A549 (cell line): ENCODE results near the gene LCN15. TPM values are rescaled to one million over a fixed set of nuclear protein-coding genes. Genes with fewer than 3 reads are reported as not detected.

Source experiments
- ATAC-seq, 2 experiments: fragments of 200-7000 bp in 1 of 2; fragments of >200 bp in 1 of 2; cut with Nextera tagmentation in 1 of 2; cut with Tn5 transposase in 1 of 2; 3 replicates each; pipeline versions ENCODE4 v1.8.0 to v1.9.1; 2018 to 2020; ENCODE audit warnings: mild to moderate bottlenecking in 1 of 2, moderate library complexity in 1 of 2
- CTCF ChIA-PET: fragments of 300-600 bp; sonication (Branson Sonifier 250); formaldehyde crosslinking; extraction: SDS; loops from one replicate; lab custom pipeline; 2021; ENCODE audit warnings: antibody characterized with exemption, inconsistent platforms; lab: Yijun Ruan, JAX
- POLR2A ChIA-PET: fragments of 350-600 bp; formaldehyde crosslinking; extraction: SDS; loops from one replicate; lab custom pipeline; 2021; ENCODE audit warnings: antibody characterized with exemption, inconsistent platforms; lab: Yijun Ruan, JAX
- DNase-seq, 2 experiments: peaks; one replicate each; pipeline versions ENCODE4 v3.0.0 to v3.0.0-alpha.2; 2011 to 2016; ENCODE audit warnings: low read depth in 1 of 2, low spot score in 1 of 2
- FAIRE-seq: peaks from 2 replicates; lab custom pipeline; 2011; peaks lifted over from hg19 to GRCh38; lab: Jason Lieb, UNC
- H3K27ac ChIP-seq, 2 experiments: fragments of >200 bp; sonication (Bioruptor Twin); formaldehyde crosslinking; 3 replicates each; pipeline ENCODE4 v1.5.1; 2016 to 2017
- H3K4me1 ChIP-seq: fragments of >200 bp; sonication (Bioruptor Twin); formaldehyde crosslinking; 3 replicates; pipeline ENCODE4 v1.6.1; 2016
- H3K4me2 ChIP-seq: fragments of >200 bp; sonication (Bioruptor Twin); formaldehyde crosslinking; 3 replicates; pipeline ENCODE4 v1.6.1; 2016
- H3K4me3 ChIP-seq: fragments of >200 bp; sonication (Bioruptor Twin); formaldehyde crosslinking; 3 replicates; pipeline ENCODE4 v1.5.1; 2016
- H3K9me3 ChIP-seq: fragments of >200 bp; sonication (Bioruptor Twin); formaldehyde crosslinking; 3 replicates; pipeline ENCODE4 v1.6.1; 2016
- CBX2 ChIP-seq: fragments of 200-600 bp; sonication (generic); IDR thresholded peaks from 2 replicates; pipeline ENCODE4 v1.6.1; 2016; ENCODE audit warnings: low read depth, mild to moderate bottlenecking, borderline replicate concordance
- CBX8 ChIP-seq: fragments of 200-600 bp; sonication (generic); IDR thresholded peaks from 2 replicates; pipeline ENCODE4 v1.6.1; 2016
- CEBPB ChIP-seq, 2 experiments: fragments of >200 bp in 1 of 2; sonication (Bioruptor Twin) in 1 of 2; formaldehyde crosslinking in 1 of 2; IDR thresholded peaks; 2 replicates each; pipeline ENCODE4 v1.6.1; 2012 to 2016
- EHMT2 ChIP-seq: fragments of 200-600 bp; sonication (generic); IDR thresholded peaks from 2 replicates; pipeline ENCODE4 v1.6.1; 2016; ENCODE audit warnings: antibody characterized with exemption, low read depth, mild to moderate bottlenecking, moderate library complexity
- HOXA7 ChIP-seq: fragments of 250-450 bp; sonication (Bioruptor Pico); IDR thresholded peaks from 2 replicates; pipeline ENCODE4 v1.5.0; 2020; ENCODE audit warnings: mild to moderate bottlenecking, moderate library complexity
- KDM1A ChIP-seq: fragments of 200-600 bp; sonication (generic); IDR thresholded peaks from 2 replicates; pipeline ENCODE4 v1.6.1; 2016; ENCODE audit warnings: low read depth, mild to moderate bottlenecking
- MYC ChIP-seq: IDR thresholded peaks from 2 replicates; pipeline ENCODE4 v1.6.1; 2012; ENCODE audit warnings: mild to moderate bottlenecking, inconsistent platforms, low read length, improper control_type of control experiment, borderline replicate concordance
- POLR2AphosphoS2 ChIP-seq: conservative IDR thresholded peaks from 2 replicates; pipeline ENCODE4 v1.6.1; 2012; ENCODE audit warnings: low read length, improper control_type of control experiment, inconsistent platforms
- RARB ChIP-seq: fragments of 250-450 bp; sonication (Bioruptor Pico); IDR thresholded peaks from 2 replicates; pipeline ENCODE4 v1.8.0; 2021; ENCODE audit warnings: mild to moderate bottlenecking, moderate library complexity
- RNF2 ChIP-seq: fragments of 200-600 bp; sonication (generic); IDR thresholded peaks from 2 replicates; pipeline ENCODE4 v1.6.1; 2016; ENCODE audit warnings: low read depth, mild to moderate bottlenecking, antibody characterized with exemption, moderate library complexity, borderline replicate concordance
- SREBF2 ChIP-seq: fragments of 450-650 bp; IDR thresholded peaks from 2 replicates; pipeline ENCODE4 v1.6.1; 2014; ENCODE audit warnings: mild to moderate bottlenecking, moderate library complexity
- TP53 ChIP-seq: fragments of 250-450 bp; sonication (Bioruptor Pico); IDR thresholded peaks from 2 replicates; pipeline ENCODE4 v1.5.0; 2021; ENCODE audit warnings: mild to moderate bottlenecking, moderate library complexity
- ZSCAN20 ChIP-seq: fragments of 250-450 bp; sonication (Bioruptor Pico); IDR thresholded peaks from 2 replicates; pipeline ENCODE4 v1.8.0; 2022; ENCODE audit warnings: mild to moderate bottlenecking, moderate library complexity
- WGBS: methylation state at CpG from one replicate; pipeline ENCODE4 v1.1.6; 2017; ENCODE audit errors: missing lambda C conversion rate; 5-methylcytosine and 5-hydroxymethylcytosine counted together
- polyA plus RNA-seq, 4 experiments: library from polyadenylated mRNA; depleted of rRNA in 3 of 4; stranded (reverse); fragments of >200 nt; fragmentation: RNase III in 1 of 4; extraction: RNeasy Plus Mini Kit Qiagen cat#74134 plus additional on column Dnase treatment in 1 of 4; gene quantifications; 2 replicates in 3 of 4; 3 replicates in 1 of 4; pipeline ENCODE4 v1.2.3, GENCODE V29; 2011 to 2017
- TF ChIP-seq, protein P1 (sequence below): fragments of >200 bp; sonication (Bioruptor Twin); formaldehyde crosslinking; IDR thresholded peaks from 3 replicates; pipeline ENCODE4 v1.5.1; 2016
- TF ChIP-seq, protein P2 (sequence below): IDR thresholded peaks from 2 replicates; pipeline ENCODE4 v1.6.1; 2012
- TF ChIP-seq, protein P3 (sequence below): IDR thresholded peaks from 2 replicates; pipeline ENCODE4 v1.6.1; 2012

The LCN15 gene
- polyA plus RNA-seq, 2 of the 4 experiments (the other 2 are of a cell fraction), result 0.09 to 0.10 TPM

DNA sequence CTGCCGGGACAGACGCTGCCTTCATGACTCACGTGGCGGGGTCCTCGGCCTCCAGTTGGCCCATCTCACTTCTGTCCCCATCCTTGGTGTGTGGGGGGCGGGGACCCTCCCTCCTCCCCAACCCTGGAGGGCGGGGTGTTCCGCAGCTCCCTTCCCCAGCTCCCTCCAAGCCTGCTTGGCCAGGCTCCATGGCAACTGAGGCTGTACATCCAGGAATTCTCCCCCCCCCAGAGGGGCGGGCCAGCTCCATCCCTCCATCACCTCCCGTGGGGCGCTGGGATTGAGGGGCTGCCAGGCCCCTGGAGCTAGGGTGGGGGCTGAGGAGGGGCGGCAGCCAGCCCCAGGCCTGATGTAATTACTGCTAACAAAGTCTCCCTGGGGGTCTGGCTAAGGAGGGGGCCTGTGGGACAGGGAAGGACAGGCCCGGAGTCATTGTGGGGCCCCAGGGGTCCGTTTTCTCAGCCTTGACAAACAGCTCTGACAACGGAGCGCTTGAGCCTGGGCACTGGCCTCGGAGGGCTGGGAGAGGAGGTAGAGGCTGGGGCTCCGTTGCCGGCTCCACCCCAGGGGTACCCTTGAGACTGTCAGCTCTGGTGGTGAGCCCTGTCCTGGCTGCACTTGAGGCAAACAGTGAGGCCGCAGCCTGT, 43.9 kb downstream of the LCN15 start:
- TF ChIP-seq MYC, result no peak
- no peak for TF ChIP-seq SREBF2
- no peak for TF ChIP-seq EHMT2
- TF ChIP-seq, protein P1, sequence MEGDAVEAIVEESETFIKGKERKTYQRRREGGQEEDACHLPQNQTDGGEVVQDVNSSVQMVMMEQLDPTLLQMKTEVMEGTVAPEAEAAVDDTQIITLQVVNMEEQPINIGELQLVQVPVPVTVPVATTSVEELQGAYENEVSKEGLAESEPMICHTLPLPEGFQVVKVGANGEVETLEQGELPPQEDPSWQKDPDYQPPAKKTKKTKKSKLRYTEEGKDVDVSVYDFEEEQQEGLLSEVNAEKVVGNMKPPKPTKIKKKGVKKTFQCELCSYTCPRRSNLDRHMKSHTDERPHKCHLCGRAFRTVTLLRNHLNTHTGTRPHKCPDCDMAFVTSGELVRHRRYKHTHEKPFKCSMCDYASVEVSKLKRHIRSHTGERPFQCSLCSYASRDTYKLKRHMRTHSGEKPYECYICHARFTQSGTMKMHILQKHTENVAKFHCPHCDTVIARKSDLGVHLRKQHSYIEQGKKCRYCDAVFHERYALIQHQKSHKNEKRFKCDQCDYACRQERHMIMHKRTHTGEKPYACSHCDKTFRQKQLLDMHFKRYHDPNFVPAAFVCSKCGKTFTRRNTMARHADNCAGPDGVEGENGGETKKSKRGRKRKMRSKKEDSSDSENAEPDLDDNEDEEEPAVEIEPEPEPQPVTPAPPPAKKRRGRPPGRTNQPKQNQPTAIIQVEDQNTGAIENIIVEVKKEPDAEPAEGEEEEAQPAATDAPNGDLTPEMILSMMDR, result no peak
- TF ChIP-seq ZSCAN20 (CRISPR knock-in tag), result no peak
- no peak for TF ChIP-seq KDM1A
- no peak for TF ChIP-seq CBX8
- FAIRE-seq (no peak), DNase-seq (no peak), ATAC-seq (peak; percentile 4 to 12; a peak in 3 of 6 replicates)
- POLR2A ChIA-PET, result interaction anchor here (2.0 kb wide), 1 partner anchor 8 kb away, joined by 17 read pairs; no protein-coding TSS in a partner anchor
- peaks cover 63% of the 10 kb centered on the region for H3K4me1 ChIP-seq
- no peak overlapping the region for H3K27ac ChIP-seq
- CTCF ChIA-PET, result interaction anchor here (0.7 to 4.7 kb wide), 6 partner anchors 9 to 50 kb away, joined by 3 to 25 read pairs (median 3); no protein-coding TSS in a partner anchor
- no peak overlapping the region for H3K4me2 ChIP-seq
- H3K9me3 ChIP-seq, result no peaks in the 10 kb centered on the region
- WGBS, result 73% methylated on average over 19 of the region's 20 CpGs
- H3K4me3 ChIP-seq, result no peak overlapping the region

DNA sequence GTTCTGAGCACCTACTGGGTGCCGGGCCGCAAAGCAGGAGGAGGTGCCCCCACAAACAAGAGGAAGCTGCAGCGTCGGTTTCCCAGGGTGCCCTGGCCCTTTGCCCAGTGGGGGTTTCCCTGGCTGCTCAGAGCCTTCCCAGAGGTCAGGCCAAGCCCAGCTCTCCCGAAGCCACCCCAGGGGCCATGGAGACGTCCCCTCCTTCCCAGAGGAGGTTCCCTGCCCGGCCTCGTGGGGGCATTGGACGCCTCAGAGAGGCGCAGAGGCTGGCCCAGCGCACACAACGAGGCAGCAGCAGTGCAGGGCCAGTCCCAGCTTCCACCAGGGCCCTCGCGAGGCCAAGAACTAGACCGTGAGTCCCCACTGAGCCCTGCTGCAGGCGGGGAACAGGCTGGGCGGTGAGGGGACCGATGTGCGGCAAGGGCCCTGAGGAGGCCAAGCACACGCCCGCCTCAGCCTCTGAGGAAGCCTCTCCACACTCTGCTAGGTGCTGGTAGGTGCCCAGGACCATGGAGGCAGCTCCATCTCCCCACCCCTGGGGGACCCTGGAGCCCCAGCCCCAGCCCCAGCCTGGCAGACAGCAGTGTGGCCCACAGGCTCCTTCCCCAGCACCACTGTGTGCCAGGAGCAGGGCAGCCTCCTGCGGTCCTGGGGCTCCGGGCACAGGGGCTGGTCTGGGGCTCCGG, 45.0 kb downstream of the LCN15 start:
- Histone ChIP-seq H3K4me2 (no peak overlapping the region), H3K27ac (peak overlapping the region in 1 of 2 experiments; percentile 40; a peak in 3 of 6 replicates), H3K4me3 (no peak overlapping the region), H3K4me1 (peaks cover 54% of the 10 kb centered on the region), H3K9me3 (no peaks in the 10 kb centered on the region)
- ATAC-seq, result peak; percentile 32 to 56
- ChIA-PET CTCF (interaction anchor here (0.8 to 4.7 kb wide), 5 partner anchors 10 to 48 kb away, joined by 3 to 25 read pairs (median 5); no protein-coding TSS in a partner anchor), POLR2A (interaction anchor here (0.6 to 2.0 kb wide), 3 partner anchors 9 to 231 kb away, joined by 3 to 17 read pairs (median 3); no protein-coding TSS in a partner anchor)
- peak in 1 of 2 experiments; percentile 50 for DNase-seq
- FAIRE-seq, result no peak
- TF ChIP-seq TP53 (CRISPR knock-in tag) (no peak), POLR2AphosphoS2 (no peak), HOXA7 (CRISPR knock-in tag) (no peak), ZSCAN20 (CRISPR knock-in tag) (no peak), CBX2 (no peak), RARB (CRISPR knock-in tag) (no peak), CEBPB (IDR thresholded peaks at IDR 0.05) (no peak)
- TF ChIP-seq, protein P2, sequence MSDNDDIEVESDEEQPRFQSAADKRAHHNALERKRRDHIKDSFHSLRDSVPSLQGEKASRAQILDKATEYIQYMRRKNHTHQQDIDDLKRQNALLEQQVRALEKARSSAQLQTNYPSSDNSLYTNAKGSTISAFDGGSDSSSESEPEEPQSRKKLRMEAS, result no peak
- WGBS, result 47% methylated on average over 12 of the region's 24 CpGs

DNA sequence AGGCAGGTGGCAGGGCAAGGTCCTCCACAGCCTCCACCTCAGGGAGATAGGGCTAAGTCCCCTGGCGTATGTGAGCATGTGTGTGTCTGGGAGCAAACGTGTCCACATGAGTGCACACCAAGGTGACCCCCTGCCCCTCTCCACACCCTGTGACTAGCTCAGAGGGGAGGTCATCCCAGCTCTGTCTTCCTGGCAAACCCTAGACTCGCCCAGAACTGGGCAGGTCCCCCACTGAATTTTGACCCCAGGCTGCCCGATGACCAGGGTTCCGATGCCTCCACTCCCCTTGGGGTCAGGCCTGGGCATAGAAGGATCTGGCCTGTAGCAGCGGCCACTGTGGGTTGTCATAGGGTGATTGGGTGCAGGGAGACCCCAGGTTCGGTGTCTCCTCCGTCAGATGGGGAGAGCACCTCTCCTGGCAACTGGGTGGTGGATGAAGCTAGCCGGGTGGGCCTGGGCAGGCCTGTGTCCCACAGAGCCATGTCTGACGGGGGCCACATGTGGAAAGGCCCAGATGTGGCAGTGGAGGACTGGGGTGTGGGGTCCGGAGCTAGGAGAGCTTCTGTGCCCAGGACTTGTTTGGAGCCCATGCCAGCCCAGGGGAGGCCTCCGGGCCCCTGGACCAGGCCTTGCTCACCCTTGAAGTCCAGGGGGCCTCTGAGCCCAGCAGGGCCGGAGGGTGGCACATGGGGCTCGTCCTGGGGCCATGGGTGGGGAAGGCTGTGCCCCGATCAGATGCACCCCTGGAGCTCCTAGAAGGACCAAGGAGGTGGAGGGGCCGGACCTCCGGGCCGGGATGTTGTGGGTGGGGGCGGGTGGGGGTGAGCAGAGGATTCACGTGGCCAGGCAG, 45.7 kb downstream of the LCN15 start:
- no peak for DNase-seq
- Histone ChIP-seq H3K9me3 (no peaks in the 10 kb centered on the region), H3K27ac (peak overlapping the region in 1 of 2 experiments; percentile 40; a peak in 3 of 6 replicates), H3K4me1 (peaks cover 54% of the 10 kb centered on the region), H3K4me2 (no peak overlapping the region), H3K4me3 (no peak overlapping the region)
- ATAC-seq, result no peak
- CTCF ChIA-PET, result interaction anchor here (0.8 to 4.7 kb wide), 5 partner anchors 11 to 47 kb away, joined by 3 to 25 read pairs (median 5); no protein-coding TSS in a partner anchor
- no peak for FAIRE-seq
- TF ChIP-seq, protein P3, sequence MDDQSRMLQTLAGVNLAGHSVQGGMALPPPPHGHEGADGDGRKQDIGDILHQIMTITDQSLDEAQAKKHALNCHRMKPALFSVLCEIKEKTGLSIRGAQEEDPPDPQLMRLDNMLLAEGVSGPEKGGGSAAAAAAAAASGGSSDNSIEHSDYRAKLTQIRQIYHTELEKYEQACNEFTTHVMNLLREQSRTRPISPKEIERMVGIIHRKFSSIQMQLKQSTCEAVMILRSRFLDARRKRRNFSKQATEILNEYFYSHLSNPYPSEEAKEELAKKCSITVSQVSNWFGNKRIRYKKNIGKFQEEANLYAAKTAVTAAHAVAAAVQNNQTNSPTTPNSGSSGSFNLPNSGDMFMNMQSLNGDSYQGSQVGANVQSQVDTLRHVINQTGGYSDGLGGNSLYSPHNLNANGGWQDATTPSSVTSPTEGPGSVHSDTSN, result no peak
- no peak for TF ChIP-seq CBX2
- TF ChIP-seq RNF2, result no peak
- WGBS, result 91% methylated on average over 8 of the region's 20 CpGs
- POLR2A ChIA-PET, result interaction anchor here (0.6 to 2.0 kb wide), 3 partner anchors 9 to 231 kb away, joined by 3 to 17 read pairs (median 3); no protein-coding TSS in a partner anchor
